Measurements from ENCODE around the gene MMP28. TPM values are rescaled to one million over a fixed set of nuclear protein-coding genes. Genes with fewer than 3 reads are reported as not detected.

MMP28 gene
- total and polyA plus RNA-seq, 5 experiments from 2014 or later = 10.0 to 30.1 (median 15.0) TPM

- DNase-seq = no peak
- peaks cover 6 to 33% (median 16%) of the 10 kb centered on the region in 5 donors for H3K27me3 Mint-ChIP-seq
- H3K4me1 Mint-ChIP-seq = peaks cover 8 to 10% (median 9%) of the 10 kb centered on the region in 4 donors
- H3K9me3 Mint-ChIP-seq = no peaks in the 10 kb centered on the region
- no peaks in the 10 kb centered on the region for H3K36me3 Mint-ChIP-seq
- POLR2A ChIA-PET = no interaction called here
- H3K27ac Mint-ChIP-seq = no peak overlapping the region
- no peak for ATAC-seq
- H3K4me3 Mint-ChIP-seq = no peak overlapping the region
These were observed 56.8 kb downstream of the MMP28 start for GRCh38 chr17:35738519-35739133.

DNA sequence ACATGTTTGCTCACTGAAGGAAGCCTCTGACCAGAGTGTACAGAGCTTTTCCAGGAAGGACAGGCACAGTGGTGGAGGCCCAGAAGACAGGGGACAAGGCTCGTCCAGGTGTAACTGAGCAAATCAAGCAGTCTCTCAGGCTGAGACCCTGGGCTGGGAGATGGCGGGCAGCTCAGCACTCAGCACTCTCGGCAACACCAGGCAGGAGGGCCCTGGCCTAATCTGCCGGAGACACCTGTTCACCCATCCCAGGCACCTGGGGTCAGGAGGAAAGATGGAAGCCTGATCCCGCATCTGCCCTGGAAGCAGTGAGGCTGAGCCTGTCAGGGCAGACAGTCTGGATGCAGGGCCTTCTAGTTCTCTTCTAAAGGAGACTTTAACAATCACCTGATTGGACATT is 59.2 kb downstream of the MMP28 start:
- POLR2A ChIA-PET = interaction anchor here (0.6 kb wide), 1 partner anchor 77 kb away, joined by 3 read pairs; no protein-coding TSS in a partner anchor
- DNase-seq (peak in 1 of 10 donors; percentile 36), ATAC-seq (no peak)
- no peaks in the 10 kb centered on the region for H3K9me3 Mint-ChIP-seq
- no peak overlapping the region for H3K4me3 Mint-ChIP-seq
- no peaks in the 10 kb centered on the region for H3K36me3 Mint-ChIP-seq
- peaks cover 1 to 13% (median 7%) of the 10 kb centered on the region in 4 donors for H3K4me1 Mint-ChIP-seq
- peaks cover 0 to 12% (median 3%) of the 10 kb centered on the region in 5 donors for H3K27me3 Mint-ChIP-seq
- peak overlapping the region in 1 of 10 donors; percentile 35 for H3K27ac Mint-ChIP-seq

GRCh38 chr17:35735036-35735805 is 60.2 kb downstream of the MMP28 start:
- H3K9me3 Mint-ChIP-seq = no peaks in the 10 kb centered on the region
- peaks cover 12 to 20% (median 15%) of the 10 kb centered on the region in 4 donors for H3K4me1 Mint-ChIP-seq
- peak in 1 of 10 donors; percentile 23 for DNase-seq
- no peak for ATAC-seq
- peaks cover 0 to 9% (median 0%) of the 10 kb centered on the region in 5 donors for H3K27me3 Mint-ChIP-seq
- H3K36me3 Mint-ChIP-seq = no peaks in the 10 kb centered on the region
- H3K4me3 Mint-ChIP-seq = no peak overlapping the region
- peak overlapping the region in 1 of 10 donors; percentile 18 for H3K27ac Mint-ChIP-seq
- POLR2A ChIA-PET = interaction anchor here (0.6 kb wide), 1 partner anchor 78 kb away, joined by 3 read pairs; no protein-coding TSS in a partner anchor

GRCh38 chr17:35734396-35734795 is 61.0 kb downstream of the MMP28 start:
- no peak for ATAC-seq
- Mint-ChIP-seq H3K9me3 (no peaks in the 10 kb centered on the region), H3K4me3 (no peak overlapping the region), H3K36me3 (no peaks in the 10 kb centered on the region), H3K27me3 (peaks cover 0 to 2% (median 0%) of the 10 kb centered on the region in 5 donors), H3K27ac (peak overlapping the region in 1 of 10 donors; percentile 12), H3K4me1 (peaks cover 12 to 28% (median 21%) of the 10 kb centered on the region in 4 donors)
- POLR2A ChIA-PET = no interaction called here
- peak in 1 of 10 donors; percentile 26 for DNase-seq

GRCh38 chr17:35733366-35733765 is 62.1 kb downstream of the MMP28 start:
- peak overlapping the region in 2 of 10 donors; percentile 9 to 21 for H3K27ac Mint-ChIP-seq
- peaks cover 0 to 2% (median 0%) of the 10 kb centered on the region in 5 donors for H3K27me3 Mint-ChIP-seq
- no peak for ATAC-seq
- peak overlapping the region in 6 of 10 donors; percentile 24 to 80 (median 78) for H3K4me3 Mint-ChIP-seq
- POLR2A ChIA-PET = no interaction called here
- no peaks in the 10 kb centered on the region for H3K36me3 Mint-ChIP-seq
- no peak for DNase-seq
- H3K4me1 Mint-ChIP-seq = peaks cover 12 to 31% (median 21%) of the 10 kb centered on the region in 4 donors
- no peaks in the 10 kb centered on the region for H3K9me3 Mint-ChIP-seq

GRCh38 chr17:35732806-35733136 is 62.7 kb downstream of the MMP28 start:
- no peaks in the 10 kb centered on the region for H3K9me3 Mint-ChIP-seq
- peak overlapping the region in 4 of 10 donors; percentile 21 to 58 (median 48) for H3K27ac Mint-ChIP-seq
- H3K4me3 Mint-ChIP-seq = peak overlapping the region; percentile 67 to 86 (median 77)
- DNase-seq (no peak), ATAC-seq (no peak)
- peaks cover 0 to 2% (median 0%) of the 10 kb centered on the region in 5 donors for H3K27me3 Mint-ChIP-seq
- peaks cover 13 to 31% (median 21%) of the 10 kb centered on the region in 4 donors for H3K4me1 Mint-ChIP-seq
- H3K36me3 Mint-ChIP-seq = no peaks in the 10 kb centered on the region
- POLR2A ChIA-PET = interaction anchor here (1.6 kb wide), 1 partner anchor 15 kb away, joined by 5 read pairs; no protein-coding TSS in a partner anchor

- Mint-ChIP-seq H3K27ac (peak overlapping the region in 4 of 10 donors; percentile 36 to 83 (median 74)), H3K27me3 (peaks cover 0 to 2% (median 0%) of the 10 kb centered on the region in 5 donors), H3K4me3 (peak overlapping the region; percentile 67 to 86 (median 77))
These were observed 63.3 kb downstream of the MMP28 start for GRCh38 chr17:35731917-35732805.

GRCh38 chr17:35731239-35731916 is 64.1 kb downstream of the MMP28 start, which contains the start of gene RASL10B:
Gene RASL10B, plus strand, starts transcription at chr17:35731639. Its CDS starts 3,546 bp downstream, at chr17:35735185.
- H3K4me1 Mint-ChIP-seq = peaks cover 15 to 31% (median 21%) of the 10 kb centered on the region in 4 donors
- ATAC-seq = peak; percentile 82 to 91
- H3K9me3 Mint-ChIP-seq = no peaks in the 10 kb centered on the region
- POLR2A ChIA-PET = interaction anchor here (0.7 to 1.6 kb wide), 4 partner anchors 8 to 213 kb away, joined by 3 to 5 read pairs (median 4); no protein-coding TSS in a partner anchor
- peaks cover 0 to 5% (median 0%) of the 10 kb centered on the region in 3 donors for H3K36me3 Mint-ChIP-seq
- peaks cover 0 to 2% (median 0%) of the 10 kb centered on the region in 5 donors for H3K27me3 Mint-ChIP-seq
- peak within 1 kb of the TSS; percentile 76 to 88 (median 84) for H3K4me3 Mint-ChIP-seq
- peak within 1 kb of the TSS in 9 of 10 donors; percentile 36 to 87 (median 75) for H3K27ac Mint-ChIP-seq
- DNase-seq = peak in 9 of 10 donors; percentile 27 to 67 (median 41)

More at GRCh38 chr17:35731917-35732805, 63.3 kb downstream of the MMP28 start:
- POLR2A ChIA-PET = interaction anchor here (0.7 to 1.6 kb wide), 3 partner anchors 9 to 212 kb away, joined by 3 to 5 read pairs (median 4); no protein-coding TSS in a partner anchor
- ATAC-seq = peak; percentile 38 to 50
- Mint-ChIP-seq H3K4me1 (peaks cover 15 to 31% (median 21%) of the 10 kb centered on the region in 4 donors), H3K36me3 (peaks cover 0 to 5% (median 0%) of the 10 kb centered on the region in 3 donors), H3K9me3 (no peaks in the 10 kb centered on the region)
- DNase-seq = peak in 1 of 10 donors; percentile 45

- H3K4me1 Mint-ChIP-seq = peaks cover 15 to 31% (median 21%) of the 10 kb centered on the region in 4 donors
- H3K4me3 Mint-ChIP-seq = peak overlapping the region; percentile 76 to 88 (median 84)
- peaks cover 0 to 2% (median 0%) of the 10 kb centered on the region in 5 donors for H3K27me3 Mint-ChIP-seq
- no peak for DNase-seq
- H3K9me3 Mint-ChIP-seq = no peaks in the 10 kb centered on the region
- peaks cover 0 to 10% (median 2%) of the 10 kb centered on the region in 3 donors for H3K36me3 Mint-ChIP-seq
- POLR2A ChIA-PET = interaction anchor here (0.8 to 1.2 kb wide), 2 partner anchors 8 to 31 kb away, joined by 3 to 4 read pairs; no protein-coding TSS in a partner anchor
- ATAC-seq = peak in 1 of 2 donors; percentile 27
- H3K27ac Mint-ChIP-seq = peak overlapping the region in 7 of 10 donors; percentile 21 to 87 (median 57)
These were observed 64.9 kb downstream of the MMP28 start for GRCh38 chr17:35730400-35731005.

GRCh38 chr17:35729405-35729833 is 66.0 kb downstream of the MMP28 start:
- H3K4me3 Mint-ChIP-seq = peak overlapping the region in 6 of 10 donors; percentile 24 to 85 (median 44)
- no peak for DNase-seq
- peaks cover 14 to 31% (median 21%) of the 10 kb centered on the region in 4 donors for H3K4me1 Mint-ChIP-seq

More at GRCh38 chr17:35729405-35729833, 66.0 kb downstream of the MMP28 start:
- Mint-ChIP-seq H3K9me3 (no peaks in the 10 kb centered on the region), H3K27me3 (peaks cover 0 to 2% (median 0%) of the 10 kb centered on the region in 5 donors), H3K36me3 (peaks cover 10 to 21% (median 11%) of the 10 kb centered on the region in 3 donors), H3K27ac (peak overlapping the region in 1 of 10 donors; percentile 18)
- POLR2A ChIA-PET = no interaction called here
- ATAC-seq = no peak

All from naive thymus-derived CD8-positive, alpha-beta T cell (primary cell).